GM12874 (cell line): ENCODE data around the gene FITM1.

Experiments
- CTCF ChIP-seq: IDR thresholded peaks from 2 replicates; pipeline ENCODE4 v1.5.1; 2011; ENCODE audit warnings: low read depth, mild to moderate bottlenecking, control low read depth, low read length, moderate library complexity; ENCODE audit not compliant: insufficient read depth

FITM1 gene

DNA sequence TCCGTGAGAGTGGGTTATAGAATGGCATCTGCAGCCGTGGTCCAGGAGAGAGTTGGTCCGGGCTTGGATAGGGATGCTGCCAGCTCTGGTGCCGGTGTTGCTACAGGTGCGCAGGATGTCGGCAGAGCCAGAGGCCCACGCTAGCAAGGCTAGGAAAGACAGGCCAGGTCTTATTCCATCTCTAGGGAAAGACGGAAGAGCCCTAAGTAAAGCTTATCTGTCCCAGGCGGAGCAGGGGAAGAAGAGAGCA lies 5.0 kb downstream of the FITM1 start:
- no peak for TF ChIP-seq CTCF

DNA sequence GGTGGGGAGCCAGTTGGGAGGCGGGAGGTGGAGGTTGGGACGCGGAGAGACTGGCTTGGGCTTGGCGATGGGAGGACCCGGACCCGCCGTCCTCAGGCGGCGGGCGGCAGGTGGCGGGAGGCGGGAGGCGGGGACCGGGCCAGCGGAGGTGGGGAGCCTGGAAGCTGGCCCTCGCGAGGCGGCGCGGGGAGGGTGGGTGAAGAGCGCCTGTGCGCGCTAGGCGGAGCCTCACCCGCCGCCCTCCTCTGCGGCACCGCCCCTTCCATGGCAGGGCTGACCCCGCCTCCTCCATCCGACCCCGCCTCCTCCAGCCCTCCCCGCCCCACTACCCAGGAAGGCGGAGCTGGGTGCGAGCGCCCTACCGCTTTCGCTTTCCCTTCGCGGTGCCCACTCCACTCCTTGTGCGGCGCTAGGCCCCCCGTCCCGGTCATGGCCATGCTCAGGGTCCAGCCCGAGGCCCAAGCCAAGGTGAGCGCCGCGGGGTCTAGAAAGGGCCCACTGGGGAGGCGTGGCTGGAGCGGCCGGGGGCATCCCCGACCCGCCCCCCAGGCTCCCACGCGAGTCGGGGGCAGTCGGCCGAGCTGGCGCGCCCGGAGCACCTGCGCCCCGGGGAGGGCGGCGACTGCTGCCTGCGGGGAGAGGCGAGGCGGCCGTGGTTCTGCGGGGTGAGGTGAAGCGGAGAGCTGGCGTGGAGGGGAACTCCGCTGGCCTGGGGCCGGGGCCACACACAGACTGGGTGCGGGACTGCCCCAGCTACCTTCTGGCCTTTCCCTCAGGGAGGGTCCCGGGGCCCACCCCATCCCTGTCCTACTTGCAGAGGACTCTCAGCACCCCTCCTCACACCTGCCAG lies 5.6 kb downstream of the FITM1 start, which contains the start of gene PSME1:
Gene PSME1 (plus strand): TSS at position 361 of the 850 bp plus-strand sequence. CDS start 69 bp downstream, at position 430.
- no peak for TF ChIP-seq CTCF

- TF ChIP-seq CTCF, result no peak
Measured at GRCh38 chr14:24136684-24137528, 6.4 kb downstream of the FITM1 start.

- TF ChIP-seq CTCF, result no peak
Measured at GRCh38 chr14:24137529-24138395, 7.3 kb downstream of the FITM1 start.

- TF ChIP-seq CTCF, result no peak
Measured at GRCh38 chr14:24138396-24139271, 8.2 kb downstream of the FITM1 start.

DNA sequence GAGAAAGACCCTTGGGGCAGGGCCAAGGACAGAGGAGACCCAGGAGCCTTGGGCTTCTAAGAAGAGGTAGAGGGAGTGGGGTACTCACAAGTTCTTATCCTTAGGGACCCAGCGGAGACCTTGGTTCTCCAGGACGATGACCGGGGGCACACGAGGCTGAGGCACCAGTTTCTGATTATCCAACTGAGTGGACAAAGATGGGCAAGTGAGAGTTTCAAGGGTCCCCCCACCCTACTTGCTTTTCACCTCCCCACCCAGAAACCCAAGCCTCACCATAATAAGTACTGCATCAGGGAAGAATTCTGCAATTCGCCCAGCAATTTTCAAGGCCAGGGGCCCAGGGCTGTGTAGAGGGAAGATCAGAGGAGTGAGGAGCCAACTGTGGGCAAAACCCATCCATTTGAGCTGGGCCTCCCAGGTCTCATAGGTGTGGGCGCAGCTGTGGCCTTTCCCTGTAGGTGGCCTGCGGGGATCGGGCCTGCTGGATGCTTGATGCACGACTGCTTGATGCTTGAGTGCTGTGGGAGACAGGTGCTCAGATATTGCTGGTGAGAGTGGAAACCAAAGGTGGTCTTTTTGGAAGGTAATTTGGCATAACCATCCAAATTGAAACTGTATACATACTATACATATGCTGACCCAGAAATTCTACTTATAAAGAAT lies 8.9 kb downstream of the FITM1 start:
- TF ChIP-seq CTCF, result no peak
